Forelimb muscle (tissue), 1 donor: ENCODE results near the gene MRPS24. TPM values are rescaled to one million over a fixed set of nuclear protein-coding genes. Genes with fewer than 3 reads are reported as not detected.

ENCODE experiments used
- DNase-seq: peaks from one replicate; pipeline ENCODE4 v3.0.0-alpha.2; 2013; ENCODE audit warnings: low read depth
- polyA plus RNA-seq: library from polyadenylated mRNA; unstranded; fragments of 120-200 nt; gene quantifications from one replicate; pipeline ENCODE4 v1.2.1, GENCODE V29; 2013; ENCODE audit not compliant: insufficient read length

MRPS24 gene
- polyA plus RNA-seq, 1 donor, result 77.3 TPM

DNA sequence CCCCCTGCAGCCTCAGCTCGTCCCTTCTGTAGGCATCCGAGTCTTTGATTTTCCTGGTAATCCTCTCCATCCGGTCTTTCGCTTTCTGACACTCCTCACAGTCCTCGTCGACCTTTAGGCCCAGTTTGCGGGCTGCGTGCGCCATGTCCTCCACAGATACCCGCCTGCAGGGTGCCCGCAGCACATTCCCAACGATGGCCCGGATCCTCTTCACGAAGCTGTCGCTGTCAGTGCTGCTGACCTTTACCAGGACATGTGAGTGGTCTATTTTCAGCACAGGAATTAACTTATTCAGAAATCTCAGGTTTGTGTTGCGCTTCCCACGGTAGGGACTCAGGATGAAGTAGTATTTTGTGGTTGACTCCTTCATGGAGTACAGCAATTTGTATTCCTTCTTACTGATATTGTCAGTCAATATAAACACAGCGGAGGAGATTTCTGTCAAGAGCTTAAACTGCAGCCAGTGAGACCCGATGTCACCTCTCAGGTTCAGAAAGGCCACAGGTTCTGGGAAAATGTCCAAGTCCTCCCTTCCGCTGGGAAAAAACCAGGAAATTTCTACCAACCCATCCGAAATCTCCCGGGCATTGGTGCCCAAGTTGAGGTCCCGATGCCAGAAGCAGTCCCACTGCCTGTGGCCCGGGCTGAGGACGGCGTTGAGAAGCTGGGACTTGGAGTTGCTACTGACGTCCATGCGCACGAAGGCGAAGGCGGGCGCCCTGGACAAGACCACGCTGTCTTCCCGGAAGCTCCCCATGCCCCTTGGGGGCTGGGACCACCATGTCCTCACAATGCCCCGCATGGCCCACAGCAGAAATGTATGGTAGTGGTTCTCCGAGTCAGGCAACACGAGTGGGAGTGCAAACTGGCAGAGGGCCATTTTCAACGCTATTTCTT is 8.9 kb upstream of the MRPS24 start:
- DNase-seq, result no peak

- DNase-seq, result no peak
These were observed 7.8 kb upstream of the MRPS24 start for GRCh38 chr7:43876976-43877745.

GRCh38 chr7:43876241-43876640 is 6.9 kb upstream of the MRPS24 start:
- DNase-seq, result no peak

- DNase-seq, result no peak
These were observed 4.0 kb upstream of the MRPS24 start for GRCh38 chr7:43873300-43873699.

DNA sequence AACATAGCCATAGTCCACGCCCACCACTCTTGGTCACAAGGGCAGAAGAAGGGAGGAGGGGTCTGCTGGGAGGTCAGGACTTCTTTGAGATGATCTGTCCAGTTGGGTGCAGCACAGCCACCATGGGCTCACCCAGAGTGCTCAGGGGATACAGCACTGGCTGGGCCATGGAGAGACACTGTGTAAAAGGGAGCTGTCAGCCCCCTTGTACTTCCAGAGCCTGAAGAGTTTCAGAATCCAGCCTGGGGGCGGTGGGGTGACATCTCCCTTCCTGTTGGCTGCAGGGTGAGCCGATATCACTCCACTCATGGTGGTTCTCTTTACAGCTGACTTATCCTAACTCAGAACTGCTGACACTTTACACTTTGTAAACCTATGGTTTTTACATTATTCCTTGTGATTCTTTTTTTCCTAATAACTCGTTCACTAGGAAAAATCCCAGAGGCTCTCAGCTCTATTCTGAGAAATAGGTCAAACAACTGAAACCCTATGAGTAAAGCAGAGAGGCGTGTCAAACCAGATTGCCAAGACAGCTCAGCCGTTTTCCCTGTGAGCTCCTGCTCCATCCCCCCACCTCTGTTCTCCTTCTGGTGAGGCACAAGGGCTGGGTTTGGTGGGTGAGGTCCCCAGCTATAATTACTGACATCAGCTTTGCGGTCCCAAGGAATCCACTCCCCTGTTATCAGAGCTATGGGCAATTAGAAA is 3.2 kb upstream of the MRPS24 start:
- DNase-seq, result peak; percentile 82

- DNase-seq, result no peak
These were observed 1.7 kb upstream of the MRPS24 start for GRCh38 chr7:43871064-43871463.

- DNase-seq, result no peak
These were observed 999 bp upstream of the MRPS24 start for GRCh38 chr7:43870316-43870715.

DNA sequence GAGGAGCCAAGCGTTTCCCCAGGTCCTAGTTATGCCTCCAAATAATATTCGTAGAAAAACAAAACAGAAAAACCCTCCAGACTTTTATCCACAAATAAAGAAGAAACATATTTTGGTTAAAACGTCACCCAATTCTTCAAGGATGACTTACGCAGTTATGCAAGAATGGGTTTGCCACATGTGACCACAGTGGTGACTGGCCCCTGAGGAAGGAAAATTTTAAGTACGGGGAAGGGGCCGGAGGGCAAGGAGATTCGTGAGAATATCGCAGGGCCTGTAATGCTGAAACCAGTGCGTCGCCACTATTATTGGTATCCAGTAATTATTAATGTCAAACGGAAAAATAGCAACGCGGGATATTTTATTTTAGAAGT is 537 bp upstream of the MRPS24 start:
- DNase-seq, result peak; percentile 28

- DNase-seq, result no peak
These were observed 674 bp downstream of the MRPS24 start for GRCh38 chr7:43868681-43869005.

- DNase-seq, result no peak
These were observed 1.1 kb downstream of the MRPS24 start for GRCh38 chr7:43868181-43868580.

DNA sequence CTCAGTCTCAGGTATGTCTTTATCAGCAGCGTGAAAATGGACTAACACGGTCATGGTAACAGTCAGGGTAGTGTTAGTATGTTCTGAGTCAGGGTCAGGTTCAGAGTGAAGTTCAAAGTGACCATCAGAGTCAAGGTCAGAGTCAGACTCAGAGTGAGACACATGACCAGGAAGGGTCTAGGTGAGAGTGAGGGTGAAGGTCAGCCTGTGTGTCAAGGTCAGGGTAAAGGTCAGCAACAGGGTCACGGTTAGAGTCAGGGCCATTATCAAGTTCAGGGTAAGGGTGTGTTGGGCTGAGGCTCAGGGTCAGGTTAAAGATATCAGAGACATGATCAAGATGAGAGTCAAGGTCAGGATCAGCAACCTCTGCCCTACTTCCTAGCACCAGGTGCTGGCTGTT is 4.0 kb downstream of the MRPS24 start:
- no peak for DNase-seq

GRCh38 chr7:43864126-43864525 is 5.2 kb downstream of the MRPS24 start:
- DNase-seq, result no peak

DNA sequence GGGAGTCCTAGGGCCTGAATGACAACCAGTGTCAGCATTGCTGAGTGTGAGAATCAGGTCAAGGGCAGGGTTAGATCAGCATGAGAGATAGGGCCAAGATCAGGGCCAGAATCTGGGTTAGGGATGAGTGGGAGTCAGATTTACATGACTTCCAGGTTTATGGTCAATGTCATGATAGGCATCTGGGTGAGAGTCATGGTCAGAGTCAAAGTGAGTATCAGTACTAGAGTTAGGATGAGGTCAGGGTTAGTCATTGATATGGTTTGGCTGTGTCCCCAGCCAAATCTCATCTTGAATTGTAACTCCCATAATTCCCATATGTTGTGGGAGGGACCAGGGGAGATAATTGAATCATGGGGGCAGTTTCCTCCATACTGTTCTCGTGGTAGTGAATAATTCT is 12.3 kb downstream of the MRPS24 start:
- DNase-seq, result no peak

DNA sequence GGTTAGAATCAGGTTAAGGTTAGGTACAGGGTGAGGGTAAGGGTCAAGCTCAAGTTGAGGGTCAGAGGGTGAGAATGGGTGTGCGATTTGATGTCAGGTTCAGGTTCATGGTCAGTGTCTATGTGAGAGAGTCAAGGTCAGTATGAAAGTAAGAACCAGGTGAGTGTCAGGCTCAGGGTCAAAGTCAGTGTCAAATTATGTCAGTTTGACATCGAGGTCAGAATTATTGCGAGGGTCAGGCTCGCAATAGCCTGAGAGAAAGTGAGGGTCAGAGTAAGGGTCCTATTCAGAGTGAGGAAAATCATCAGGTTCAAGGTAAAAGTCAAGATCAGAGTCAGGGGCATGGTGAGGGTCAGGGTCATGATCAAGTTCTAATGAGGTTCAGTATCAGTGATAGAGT is 13.0 kb downstream of the MRPS24 start:
- DNase-seq, result no peak

- no peak for DNase-seq
These were observed 14.1 kb downstream of the MRPS24 start for GRCh38 chr7:43855176-43855575.

DNA sequence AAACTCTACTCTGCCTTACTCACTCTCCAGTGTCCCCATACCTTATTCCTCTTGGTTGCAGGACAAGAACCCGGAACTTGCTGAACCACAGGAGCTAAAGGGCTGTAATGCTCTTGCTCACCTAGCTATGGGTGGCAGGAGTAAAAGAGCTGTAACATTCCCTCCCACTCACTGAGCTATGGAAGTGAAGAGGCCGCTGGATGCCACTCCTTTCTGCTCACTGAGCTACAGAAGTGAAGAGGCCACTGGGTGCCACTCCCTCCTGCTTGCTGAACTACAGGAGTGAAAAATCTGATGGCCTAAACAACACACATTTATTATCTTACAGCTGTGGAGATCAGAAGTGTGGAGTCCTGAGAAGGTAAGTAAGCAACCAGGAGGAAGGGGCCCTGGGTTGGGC is 17.5 kb downstream of the MRPS24 start:
- no peak for DNase-seq

DNA sequence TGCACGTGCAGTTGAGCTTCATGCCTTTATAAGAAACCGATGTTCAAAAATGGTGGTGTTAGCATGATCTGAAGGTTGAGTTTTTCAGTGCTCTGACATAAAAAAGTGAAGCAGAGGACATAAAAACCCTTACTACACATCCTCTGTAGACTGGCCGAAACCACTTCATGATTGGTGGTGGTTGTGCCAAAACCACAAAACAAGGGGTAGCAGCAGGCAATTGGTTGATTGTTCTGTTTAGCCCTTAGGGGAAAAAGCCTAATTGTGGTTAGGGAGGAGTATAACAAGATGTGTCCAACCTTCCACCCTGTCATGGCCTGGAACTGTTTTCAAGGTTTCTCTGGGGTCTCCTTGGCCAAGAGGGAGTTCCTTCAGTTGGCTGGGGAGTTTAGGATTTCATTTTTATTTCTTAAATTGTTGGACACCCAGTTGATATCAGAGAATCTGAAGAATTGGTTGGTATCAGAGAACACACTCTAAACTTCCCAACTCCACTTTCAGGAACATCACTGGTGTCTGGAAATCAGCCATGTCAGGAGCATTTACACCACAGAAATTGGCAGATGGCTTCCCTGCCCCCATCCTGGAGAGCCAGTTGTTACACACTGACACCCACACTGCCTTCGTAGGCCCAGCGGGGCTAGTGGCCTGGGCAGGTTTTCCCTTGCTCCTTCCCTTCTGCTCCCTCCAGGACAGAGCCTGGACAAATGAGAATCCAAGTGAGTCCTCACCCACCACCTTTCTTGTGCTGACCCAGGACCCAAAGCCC is 18.8 kb downstream of the MRPS24 start:
- DNase-seq, result no peak

- no peak for DNase-seq
These were observed 20.3 kb downstream of the MRPS24 start for GRCh38 chr7:43849047-43849446.

GRCh38 chr7:43847496-43847895 is 21.8 kb downstream of the MRPS24 start:
- DNase-seq, result no peak

- no peak for DNase-seq
These were observed 24.7 kb downstream of the MRPS24 start for GRCh38 chr7:43844662-43845061.

GRCh38 chr7:43844257-43844656 is 25.1 kb downstream of the MRPS24 start:
- no peak for DNase-seq

DNA sequence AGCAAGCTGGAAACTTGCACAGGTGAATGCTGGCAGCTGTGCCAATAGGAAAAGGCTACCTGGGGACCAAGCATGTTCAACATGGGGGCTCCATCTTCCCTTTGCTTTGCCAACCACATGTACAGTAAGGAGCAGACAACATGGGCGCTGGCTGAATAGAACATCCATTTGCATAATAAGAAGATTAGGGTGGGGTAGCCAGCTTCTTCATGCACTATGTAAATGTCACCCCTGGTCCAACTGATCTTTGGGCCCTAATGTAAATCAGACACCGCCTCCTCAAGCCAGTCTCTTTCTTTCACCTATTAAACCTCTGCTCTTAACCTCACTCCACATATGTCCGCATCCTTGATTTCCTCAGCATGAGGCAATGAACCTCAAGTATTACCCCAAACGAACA is 26.0 kb downstream of the MRPS24 start:
- no peak for DNase-seq
